MM.1S (cell line): ENCODE measurements around the gene GRB10.

ENCODE experiments used
- CTCF ChIP-seq: fragments of 300-600 bp; sonication (generic); IDR thresholded peaks from 2 replicates; pipeline ENCODE4 v1.5.1; 2016; ENCODE audit warnings: antibody characterized with exemption, low read length, mixed read lengths
- EZH2 ChIP-seq: fragments of 300-600 bp; sonication (generic); optimal IDR thresholded peaks from 2 replicates; pipeline ENCODE3; 2017; ENCODE audit warnings: low read depth, mild to moderate bottlenecking, antibody characterized with exemption, low read length, mixed read lengths
- EZH2phosphoT487 ChIP-seq: fragments of 300-600 bp; sonication (generic); IDR thresholded peaks from 2 replicates; pipeline ENCODE4 v1.6.1; 2018; ENCODE audit warnings: antibody characterized with exemption, low read length

- TF ChIP-seq CTCF (no peak), EZH2 (no peak), EZH2phosphoT487 (no peak)
Measured at GRCh38 chr7:50673096-50673495, 109.6 kb downstream of the GRB10 start.
